ENCODE data around the gene FGFRL1. TPM values are rescaled to one million over a fixed set of nuclear protein-coding genes. Genes with fewer than 3 reads are reported as not detected.
A peak's percentile ranks its signal among the peaks of the same experiment; 100 is the strongest.

FGFRL1 gene
- total RNA-seq, 3 donors from 2014 or later = 19.8 to 40.0 (median 22.9) TPM

- H3K4me1 ChIP-seq = peaks cover 3 to 13% of the 10 kb centered on the region in 2 donors
- H3K9me3 ChIP-seq = no peaks in the 10 kb centered on the region
- intact Hi-C loops (cut with DNase I; ENCODE audit: low total_unique reads) = loop anchor here (10.0 kb wide), 1 partner anchor 316 kb away; the partner anchor contains the start of genes ATP5ME and MYL5
- no peak overlapping the region for H3K4me3 ChIP-seq
- no peaks in the 10 kb centered on the region for H3K36me3 ChIP-seq
- DNase-seq (ENCODE audit: low spot score in 2 of 2) = no peak
- no peaks in the 10 kb centered on the region for H3K27me3 ChIP-seq
- no peak overlapping the region for H3K27ac ChIP-seq
- no peak for TF ChIP-seq POLR2AphosphoS5 (IDR thresholded peaks at IDR 0.05)
- no peak for TF ChIP-seq POLR2A (IDR thresholded peaks at IDR 0.05)
- no peak for TF ChIP-seq CTCF (IDR thresholded peaks at IDR 0.05)
Observed at GRCh38 chr4:990746-991367, 20.6 kb upstream of the FGFRL1 start.

- DNase-seq (ENCODE audit: low spot score in 2 of 2) = no peak
- intact Hi-C loops (cut with DNase I; ENCODE audit: low total_unique reads) = loop anchor here (10.0 kb wide), 1 partner anchor 317 kb away; the partner anchor contains the start of genes ATP5ME and MYL5
- H3K36me3 ChIP-seq = no peaks in the 10 kb centered on the region
- H3K4me1 ChIP-seq = peaks cover 0 to 8% of the 10 kb centered on the region in 2 donors
- TF ChIP-seq POLR2AphosphoS5 (IDR thresholded peaks at IDR 0.05) = no peak
- no peak for TF ChIP-seq POLR2A (IDR thresholded peaks at IDR 0.05)
- no peak for TF ChIP-seq CTCF (IDR thresholded peaks at IDR 0.05)
- H3K27me3 ChIP-seq = no peaks in the 10 kb centered on the region
- no peak overlapping the region for H3K4me3 ChIP-seq
- peak overlapping the region; percentile 67 to 73 for H3K27ac ChIP-seq
- no peaks in the 10 kb centered on the region for H3K9me3 ChIP-seq
Observed at GRCh38 chr4:991451-992296, 19.8 kb upstream of the FGFRL1 start.

- intact Hi-C loops (cut with DNase I; ENCODE audit: low total_unique reads) = loop anchor here (10.0 kb wide), 1 partner anchor 318 kb away; the partner anchor contains the start of genes ATP5ME and MYL5
- Histone ChIP-seq H3K9me3 (no peaks in the 10 kb centered on the region), H3K36me3 (no peaks in the 10 kb centered on the region), H3K4me3 (peak overlapping the region in 2 of 3 donors; percentile 1 to 22), H3K4me1 (peaks cover 0 to 5% of the 10 kb centered on the region in 2 donors), H3K27me3 (peaks cover 0 to 2% of the 10 kb centered on the region in 2 donors), H3K27ac (peak overlapping the region; percentile 67 to 73)
- DNase-seq (ENCODE audit: low spot score in 2 of 2) = peak; percentile 69 to 84
- TF ChIP-seq CTCF (IDR thresholded peaks at IDR 0.05) = no peak
- peak in 1 of 3 donors; percentile 5 for TF ChIP-seq POLR2AphosphoS5 (IDR thresholded peaks at IDR 0.05)
Observed at GRCh38 chr4:992297-993110, 18.9 kb upstream of the FGFRL1 start.

- no peak for DNase-seq (ENCODE audit: low spot score in 2 of 2)
- TF ChIP-seq POLR2AphosphoS5 (IDR thresholded peaks at IDR 0.05) = no peak
- no peak for TF ChIP-seq POLR2A (IDR thresholded peaks at IDR 0.05)
- TF ChIP-seq CTCF (IDR thresholded peaks at IDR 0.05) = no peak
- no peaks in the 10 kb centered on the region for H3K36me3 ChIP-seq
- no peaks in the 10 kb centered on the region for H3K4me1 ChIP-seq
- intact Hi-C loops (cut with DNase I; ENCODE audit: low total_unique reads) = loop anchor here (10.0 kb wide), 1 partner anchor 319 kb away; the partner anchor contains the start of genes ATP5ME and MYL5
- peaks cover 0 to 11% of the 10 kb centered on the region in 2 donors for H3K27me3 ChIP-seq
- peak within 1 kb of the TSS; percentile 67 to 73 for H3K27ac ChIP-seq
- peak within 1 kb of the TSS in 2 of 3 donors; percentile 1 to 22 for H3K4me3 ChIP-seq
- no peaks in the 10 kb centered on the region for H3K9me3 ChIP-seq
Observed at GRCh38 chr4:993111-994029, 18.1 kb upstream of the FGFRL1 start, which contains the start of gene SLC26A1. Gene SLC26A1, minus strand, starts transcription at chr4:993404. Its CDS starts 1,701 bp downstream, at chr4:991703.

Data from breast epithelium (tissue), 4 donors.